Measurements from ENCODE around the gene GLTP. TPM values are rescaled to one million over a fixed set of nuclear protein-coding genes. Genes with fewer than 3 reads are reported as not detected.
"Not testable (repeated sequence)": the region's sequence is repeated elsewhere in the genome, so short reads cannot be mapped to it uniquely, and the experiment has no call there.

The GLTP gene
- total and polyA plus RNA-seq, 3 donors from 2014 or later: 20.0 to 27.1 (median 23.1) TPM

GRCh38 chr12:109899783-109900751 lies 19.7 kb upstream of the GLTP start, which contains the start of gene TCHP:
TCHP (plus strand) TSS chr12:109900274; CDS start chr12:109903027, 2,753 bp downstream.
- Histone ChIP-seq H3K4me3 (peak within 1 kb of the TSS; percentile 95), H3K36me3 (ENCODE audit: low read depth, missing control alignments) (no peaks in the 10 kb centered on the region), H3K27ac (peak within 1 kb of the TSS; percentile 77 to 81), H3K4me1 (peaks cover 19% of the 10 kb centered on the region), H3K27me3 (no peaks in the 10 kb centered on the region), H3K9me3 (no peaks in the 10 kb centered on the region)
- intact Hi-C loops (cut with DNase I; ENCODE audit: low total_unique reads): no loop called here
- TF ChIP-seq, protein P1, sequence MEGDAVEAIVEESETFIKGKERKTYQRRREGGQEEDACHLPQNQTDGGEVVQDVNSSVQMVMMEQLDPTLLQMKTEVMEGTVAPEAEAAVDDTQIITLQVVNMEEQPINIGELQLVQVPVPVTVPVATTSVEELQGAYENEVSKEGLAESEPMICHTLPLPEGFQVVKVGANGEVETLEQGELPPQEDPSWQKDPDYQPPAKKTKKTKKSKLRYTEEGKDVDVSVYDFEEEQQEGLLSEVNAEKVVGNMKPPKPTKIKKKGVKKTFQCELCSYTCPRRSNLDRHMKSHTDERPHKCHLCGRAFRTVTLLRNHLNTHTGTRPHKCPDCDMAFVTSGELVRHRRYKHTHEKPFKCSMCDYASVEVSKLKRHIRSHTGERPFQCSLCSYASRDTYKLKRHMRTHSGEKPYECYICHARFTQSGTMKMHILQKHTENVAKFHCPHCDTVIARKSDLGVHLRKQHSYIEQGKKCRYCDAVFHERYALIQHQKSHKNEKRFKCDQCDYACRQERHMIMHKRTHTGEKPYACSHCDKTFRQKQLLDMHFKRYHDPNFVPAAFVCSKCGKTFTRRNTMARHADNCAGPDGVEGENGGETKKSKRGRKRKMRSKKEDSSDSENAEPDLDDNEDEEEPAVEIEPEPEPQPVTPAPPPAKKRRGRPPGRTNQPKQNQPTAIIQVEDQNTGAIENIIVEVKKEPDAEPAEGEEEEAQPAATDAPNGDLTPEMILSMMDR (IDR thresholded peaks at IDR 0.05): peak; percentile 27 to 42 (median 29)
- TF ChIP-seq POLR2A (IDR thresholded peaks at IDR 0.05): no peak
- WGBS, 2 donors: 1% methylated on average over 24 to 68 of the region's 69 CpGs
- DNase-seq: peak; percentile 93

DNA sequence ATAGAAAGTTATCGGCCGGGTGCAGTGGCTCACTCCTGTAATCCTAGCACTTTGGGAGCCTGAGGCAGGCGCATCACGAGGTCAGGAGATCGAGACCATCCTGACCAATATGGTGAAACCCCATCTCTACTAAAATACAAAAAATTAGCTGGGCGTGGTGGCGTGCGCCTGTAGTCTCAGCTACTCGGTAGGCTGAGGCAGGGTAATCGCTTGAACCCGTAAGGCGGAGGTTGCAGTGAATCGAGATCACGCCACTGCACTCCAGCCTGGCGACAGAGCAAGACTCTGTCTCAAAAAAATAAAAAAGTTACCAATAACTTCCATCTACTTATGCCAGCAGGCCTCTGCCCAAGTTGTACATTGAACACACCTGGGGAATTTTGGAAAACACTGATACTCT lies 19.0 kb upstream of the GLTP start:
- H3K9me3 ChIP-seq; H3K36me3 ChIP-seq (ENCODE audit: low read depth, missing control alignments); intact Hi-C loops (cut with DNase I; ENCODE audit: low total_unique reads); DNase-seq; H3K27me3 ChIP-seq: not testable (repeated sequence)
- H3K4me1 ChIP-seq: peaks cover 19% of the 10 kb centered on the region
- peak overlapping the region; percentile 77 to 81 for H3K27ac ChIP-seq
- WGBS, 2 donors: 75 to 81% methylated on average over 15 of the region's 15 CpGs
- H3K4me3 ChIP-seq: peak overlapping the region in 1 of 2 donors; percentile 95

- Histone ChIP-seq H3K4me1 (peaks cover 19% of the 10 kb centered on the region), H3K4me3 (no peak overlapping the region), H3K9me3 (no peaks in the 10 kb centered on the region), H3K27me3 (no peaks in the 10 kb centered on the region), H3K36me3 (ENCODE audit: low read depth, missing control alignments) (no peaks in the 10 kb centered on the region), H3K27ac (no peak overlapping the region)
- TF ChIP-seq, protein P1 (IDR thresholded peaks at IDR 0.05): no peak
- TF ChIP-seq POLR2A (IDR thresholded peaks at IDR 0.05): no peak
- 80 to 89% methylated on average over 6 of the region's 6 CpGs for WGBS, 2 donors
- intact Hi-C loops (cut with DNase I; ENCODE audit: low total_unique reads): no loop called here
- no peak for DNase-seq
These were observed 16.7 kb upstream of the GLTP start for GRCh38 chr12:109897029-109897428.

- intact Hi-C loops (cut with DNase I; ENCODE audit: low total_unique reads): no loop called here
These were observed 15.8 kb upstream of the GLTP start for GRCh38 chr12:109896188-109896587.

GRCh38 chr12:109894939-109895338 lies 14.6 kb upstream of the GLTP start:
- Histone ChIP-seq H3K4me1 (peaks cover 6% of the 10 kb centered on the region), H3K36me3 (ENCODE audit: low read depth, missing control alignments) (no peaks in the 10 kb centered on the region), H3K9me3 (no peaks in the 10 kb centered on the region), H3K27ac (no peak overlapping the region), H3K4me3 (no peak overlapping the region), H3K27me3 (no peaks in the 10 kb centered on the region)
- 72 to 85% methylated on average over 4 of the region's 4 CpGs for WGBS, 2 donors
- TF ChIP-seq POLR2A (IDR thresholded peaks at IDR 0.05): no peak
- TF ChIP-seq, protein P1 (IDR thresholded peaks at IDR 0.05): no peak
- intact Hi-C loops (cut with DNase I; ENCODE audit: low total_unique reads): no loop called here
- no peak for DNase-seq

More at GRCh38 chr12:109896188-109896587, 15.8 kb upstream of the GLTP start:
- Histone ChIP-seq H3K4me1 (peaks cover 12% of the 10 kb centered on the region), H3K36me3 (ENCODE audit: low read depth, missing control alignments) (no peaks in the 10 kb centered on the region), H3K9me3 (no peaks in the 10 kb centered on the region), H3K4me3 (no peak overlapping the region), H3K27me3 (no peaks in the 10 kb centered on the region), H3K27ac (no peak overlapping the region)
- 85 to 89% methylated on average over 6 of the region's 6 CpGs for WGBS, 2 donors
- DNase-seq: no peak
- no peak for TF ChIP-seq POLR2A (IDR thresholded peaks at IDR 0.05)
- TF ChIP-seq, protein P1 (IDR thresholded peaks at IDR 0.05): no peak
